HG03439 (cell line): ENCODE results near the gene THAP3.
"Not testable (repeated sequence)": the region's sequence is repeated elsewhere in the genome, so short reads cannot be mapped to it uniquely, and the experiment has no call there.

Source experiments
- ATAC-seq: cut with Tn5 transposase; IDR thresholded peaks from one replicate; pipeline ENCODE4 v1.9.1; 2021; ENCODE audit warnings: mild to moderate bottlenecking, moderate library complexity; ENCODE audit not compliant: unreplicated experiment

Gene THAP3

GRCh38 chr1:6590046-6590445, 34.6 kb upstream of the THAP3 start:
- no peak for ATAC-seq

- no peak for ATAC-seq
Observed at GRCh38 chr1:6591222-6591621, 33.4 kb upstream of the THAP3 start.

GRCh38 chr1:6591644-6592043, 33.0 kb upstream of the THAP3 start:
- ATAC-seq: no peak

- no peak for ATAC-seq
Observed at GRCh38 chr1:6592441-6592840, 32.2 kb upstream of the THAP3 start.

- no peak for ATAC-seq
Observed at GRCh38 chr1:6592865-6593593, 31.6 kb upstream of the THAP3 start.

GRCh38 chr1:6593810-6594209, 30.9 kb upstream of the THAP3 start:
- ATAC-seq: no peak

GRCh38 chr1:6594977-6595740, 29.5 kb upstream of the THAP3 start:
- no peak for ATAC-seq

- no peak for ATAC-seq
Observed at GRCh38 chr1:6596351-6596750, 28.3 kb upstream of the THAP3 start.

GRCh38 chr1:6596886-6597776, 27.5 kb upstream of the THAP3 start:
- ATAC-seq: no peak

GRCh38 chr1:6597777-6598131, 26.9 kb upstream of the THAP3 start:
- ATAC-seq: no peak

GRCh38 chr1:6599141-6599975, 25.3 kb upstream of the THAP3 start:
- ATAC-seq: no peak

GRCh38 chr1:6599991-6600390, 24.7 kb upstream of the THAP3 start:
- ATAC-seq: not testable (repeated sequence)

- peak; percentile 1 for ATAC-seq
Observed at GRCh38 chr1:6600410-6601048, 24.1 kb upstream of the THAP3 start.

GRCh38 chr1:6601049-6601922, 23.4 kb upstream of the THAP3 start:
- ATAC-seq: peak; percentile 40

- peak; percentile 5 for ATAC-seq
Observed at GRCh38 chr1:6601923-6602668, 22.6 kb upstream of the THAP3 start.

- ATAC-seq: peak; percentile 52
Observed at GRCh38 chr1:6602669-6603237, 21.9 kb upstream of the THAP3 start, which contains the start of gene KLHL21. TSS of gene KLHL21 (minus strand) at chr1:6602869. CDS start at chr1:6602817, 52 bp downstream.

GRCh38 chr1:6603238-6603914, 21.3 kb upstream of the THAP3 start:
- ATAC-seq: peak; percentile 29
